Keratinocyte (primary cell): ENCODE results near the gene VPS52.

Experiments used
- CTCF ChIP-seq, 3 experiments: IDR thresholded peaks in 1 of 3; conservative IDR thresholded peaks in 1 of 3; optimal IDR thresholded peaks in 1 of 3; 2 replicates in 2 of 3; 3 replicates in 1 of 3; pipeline versions ENCODE3 to v1.5.1; 2011; ENCODE audit warnings: low read length in 3 of 3, mild to moderate bottlenecking in 3 of 3, moderate library complexity in 2 of 3, control low read depth in 1 of 3, inconsistent platforms in 1 of 3; ENCODE audit not compliant: insufficient read depth in 2 of 3; ENCODE audit errors: extremely low read depth in 1 of 3
- EZH2 ChIP-seq: IDR thresholded peaks from one replicate; pipeline ENCODE4 v1.6.1; 2012; ENCODE audit warnings: inconsistent platforms, mild to moderate bottlenecking, low read length, moderate library complexity

DNA sequence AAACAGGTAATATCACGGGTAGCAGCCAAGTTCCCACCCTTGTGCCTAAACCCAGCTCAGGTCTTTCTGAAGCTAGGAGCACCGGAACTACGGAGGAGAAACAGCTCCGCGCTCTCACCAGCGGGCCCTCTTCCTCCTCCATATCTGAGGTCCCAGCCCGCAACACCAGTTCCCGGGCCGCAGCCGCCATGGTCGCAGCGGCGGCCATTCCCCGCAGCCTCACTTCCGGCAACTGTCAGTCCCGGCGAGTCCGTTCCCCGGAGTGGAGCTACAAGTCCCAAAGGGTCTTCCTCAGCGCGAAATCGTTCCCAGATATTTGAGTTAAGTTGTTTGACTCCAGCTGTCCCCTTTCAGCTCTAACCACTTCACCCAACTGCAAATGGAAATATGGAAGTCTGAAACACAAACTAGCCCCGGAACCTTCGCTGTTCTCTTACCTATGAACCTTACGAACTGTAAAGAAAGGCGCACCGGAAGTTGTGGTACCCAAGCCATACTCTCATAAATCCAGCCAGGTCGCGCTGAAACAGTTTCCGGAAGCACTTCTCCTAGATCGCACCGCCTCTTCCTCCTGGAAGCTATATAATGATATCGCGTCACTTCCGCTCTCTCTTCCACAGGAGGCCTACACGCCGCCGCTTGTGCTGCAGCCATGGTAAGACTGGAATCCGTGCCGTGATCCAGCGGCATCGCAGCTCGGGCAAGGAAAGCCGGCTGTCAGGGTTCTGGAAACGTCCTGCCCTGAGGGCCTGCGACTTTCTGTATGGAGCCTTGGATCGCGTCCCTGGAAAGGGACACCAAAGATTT lies at the start of gene VPS52, which contains the start of gene RPS18:
- TF ChIP-seq CTCF (optimal IDR thresholded peaks at IDR 0.05 in 1 of 3, IDR thresholded peaks at IDR 0.05 in 1 of 3, conservative IDR thresholded peaks at IDR 0.05 in 1 of 3; ENCODE audit: extremely low read depth in 1 of 3, insufficient read depth in 2 of 3, low read length in 3 of 3) (no peak), EZH2 (no peak)
